HepG2 (cell line): ENCODE data around the gene MCRIP2. TPM values are rescaled to one million over a fixed set of nuclear protein-coding genes. Genes with fewer than 3 reads are reported as not detected.
A peak's percentile ranks its signal among the peaks of the same experiment; 100 is the strongest.

ENCODE experiments used
- AHDC1 ChIP-seq: sonication (generic); formaldehyde crosslinking; IDR thresholded peaks from 2 replicates; pipeline ENCODE4 v1.5.1; 2020; ENCODE audit warnings: mild to moderate bottlenecking, missing genetic modification reagents, borderline replicate concordance
- ARNT2 ChIP-seq: sonication (generic); formaldehyde crosslinking; IDR thresholded peaks from 2 replicates; pipeline ENCODE4 v1.8.0; 2022; ENCODE audit warnings: mild to moderate bottlenecking, low read depth, missing genetic modification reagents, moderate library complexity
- CHCHD3 ChIP-seq: sonication (generic); formaldehyde crosslinking; IDR thresholded peaks from 2 replicates; pipeline ENCODE4 v1.8.0; 2022; ENCODE audit warnings: mild to moderate bottlenecking, missing genetic modification reagents, moderate library complexity
- HMGXB4 ChIP-seq, 2 experiments: sonication (generic) in 1 of 2; formaldehyde crosslinking in 1 of 2; IDR thresholded peaks; 2 replicates each; pipeline versions ENCODE4 v1.4.0 to v1.6.1; 2018 to 2020; ENCODE audit warnings: missing genetic modification reagents in 2 of 2, borderline replicate concordance in 1 of 2, low read depth in 1 of 2, mild to moderate bottlenecking in 1 of 2, missing biosample characterization in 1 of 2
- HOXA3 ChIP-seq: sonication (generic); formaldehyde crosslinking; IDR thresholded peaks from 2 replicates; pipeline ENCODE4 v1.5.0; 2020; ENCODE audit warnings: missing genetic modification reagents
- HOXA9 ChIP-seq: sonication (generic); formaldehyde crosslinking; IDR thresholded peaks from 2 replicates; pipeline ENCODE4 v1.8.1; 2022; ENCODE audit warnings: missing genetic modification reagents, mild to moderate bottlenecking, moderate library complexity, borderline replicate concordance
- MXD1 ChIP-seq: sonication (generic); formaldehyde crosslinking; IDR thresholded peaks from 2 replicates; pipeline ENCODE4 v1.4.0; 2020; ENCODE audit warnings: mild to moderate bottlenecking, missing genetic modification reagents
- MXD3 ChIP-seq: IDR thresholded peaks from 2 replicates; pipeline ENCODE4 v1.6.1; 2016; ENCODE audit warnings: mild to moderate bottlenecking, missing biosample characterization, missing genetic modification reagents
- NAIF1 ChIP-seq: sonication (generic); formaldehyde crosslinking; IDR thresholded peaks from 2 replicates; pipeline ENCODE4 v1.5.0; 2020; ENCODE audit warnings: mild to moderate bottlenecking, missing genetic modification reagents, borderline replicate concordance
- REL ChIP-seq: sonication (generic); formaldehyde crosslinking; conservative IDR thresholded peaks from 2 replicates; pipeline ENCODE4 v1.8.0; 2022; ENCODE audit warnings: mild to moderate bottlenecking, missing genetic modification reagents, moderate library complexity
- SAP130 ChIP-seq: IDR thresholded peaks from 2 replicates; pipeline ENCODE4 v1.6.1; 2016; ENCODE audit warnings: low read depth
- SIN3A ChIP-seq: IDR thresholded peaks from 2 replicates; pipeline ENCODE4 v1.6.1; 2011; ENCODE audit warnings: low read depth, mild to moderate bottlenecking, control low read depth, low read length, borderline replicate concordance
- TFE3 ChIP-seq: IDR thresholded peaks from 2 replicates; pipeline ENCODE4 v1.6.1; 2016
- ZNF143 ChIP-seq: sonication (generic); formaldehyde crosslinking; IDR thresholded peaks from 2 replicates; pipeline ENCODE4 v1.4.0; 2020; ENCODE audit warnings: missing genetic modification reagents
- ZNF207 ChIP-seq: fragments of 450-650 bp; IDR thresholded peaks from 2 replicates; pipeline ENCODE4 v1.6.1; 2016; ENCODE audit warnings: antibody characterized with exemption, borderline replicate concordance
- ZNF350 ChIP-seq: sonication (generic); formaldehyde crosslinking; IDR thresholded peaks from 2 replicates; pipeline ENCODE4 v1.4.0; 2020; ENCODE audit warnings: mild to moderate bottlenecking, low read depth, missing genetic modification reagents, borderline replicate concordance
- ZNF619 ChIP-seq: sonication (generic); formaldehyde crosslinking; IDR thresholded peaks from 2 replicates; pipeline ENCODE4 v1.4.0; 2020; ENCODE audit warnings: mild to moderate bottlenecking, missing genetic modification reagents
- ZNF761 ChIP-seq: sonication (generic); formaldehyde crosslinking; conservative IDR thresholded peaks from 2 replicates; pipeline ENCODE4 v1.4.0; 2020; ENCODE audit warnings: mild to moderate bottlenecking, missing genetic modification reagents
- polyA plus RNA-seq, 8 experiments: library from polyadenylated mRNA; depleted of rRNA in 3 of 8; stranded (reverse) in 7 of 8; unstranded in 1 of 8; fragments of >200 nt; fragmentation: Illumina TruSeq in 4 of 8; extraction: Trizol in 4 of 8; gene quantifications; 2 replicates each; pipeline versions ENCODE4 v1.2.1 to v1.2.3, GENCODE V29; 2011 to 2016; ENCODE audit warnings: low read depth in 4 of 8, missing spikeins in 1 of 8, mixed read lengths in 1 of 8; ENCODE audit not compliant: insufficient read depth in 1 of 8
- total RNA-seq, 5 experiments: library from RNA; depleted of rRNA; stranded (reverse); fragments of >200 nt; fragmentation: Illumina TruSeq; extraction: Trizol; gene quantifications; 2 replicates each; pipeline ENCODE4 v1.2.3, GENCODE V29; 2016; ENCODE audit warnings: low read depth in 1 of 5

The MCRIP2 gene
- total and polyA plus RNA-seq, 2 of the 13 experiments (the other 11 are each of a cell fraction or from before 2014, with no cell fraction given) = 39.6 to 76.7 TPM

GRCh38 chr16:695355-696089 lies 53.9 kb downstream of the MCRIP2 start (continued):
- 0 out of 2 replicates have a peak, but pooled peaks have one; percentile 60 for TF ChIP-seq ZNF619 (CRISPR knock-in tag)
- no peak; the same call in 1 of the 2 replicates for TF ChIP-seq SAP130 (CRISPR knock-in tag)
- TF ChIP-seq TFE3 = peak; percentile 52; the same call in 1 of the 2 replicates
- TF ChIP-seq ARNT2 (CRISPR knock-in tag) = peak; percentile 71
- TF ChIP-seq HOXA3 (CRISPR knock-in tag) = peak; percentile 55; the same call in 1 of the 2 replicates
- TF ChIP-seq CHCHD3 = 0 out of 2 replicates have a peak, but pooled peaks have one; percentile 78
- peak; percentile 60 for TF ChIP-seq HOXA9 (CRISPR knock-in tag)
- no peak for TF ChIP-seq ZNF207
- TF ChIP-seq ZNF143 (CRISPR knock-in tag) = 0 out of 2 replicates have a peak, but pooled peaks have one; percentile 26
- TF ChIP-seq MXD3 = peak; percentile 85
- no peak for TF ChIP-seq ZNF761 (CRISPR knock-in tag)
- TF ChIP-seq NAIF1 (CRISPR knock-in tag) = peak; percentile 53; the same call in 1 of the 2 replicates
- TF ChIP-seq SIN3A = 0 out of 2 replicates have a peak, but pooled peaks have one; percentile 15
- peak; percentile 84 for TF ChIP-seq MXD1
- 0 out of 2 replicates have a peak, but pooled peaks have one; percentile 31 for TF ChIP-seq AHDC1 (CRISPR knock-in tag)
- peak; percentile 64 for TF ChIP-seq ZNF350 (CRISPR knock-in tag)
- TF ChIP-seq HMGXB4 (CRISPR knock-in tag; IDR thresholded peaks at IDR 0.05; ENCODE audit: borderline replicate concordance in 1 of 2, low read depth in 1 of 2) = 0 out of 4 replicates have a peak, but pooled peaks of 1 of the 2 experiments have one; percentile 31
- TF ChIP-seq REL (CRISPR knock-in tag) = 0 out of 2 replicates have a peak, but pooled peaks have one; percentile 61
